DND-41 (cell line): ENCODE measurements around the gene FBXO42.

Experiments used
- ATAC-seq: fragments of 200-7000 bp; cut with Tn5 transposase; 3 replicates; pipeline ENCODE4 v1.9.1; 2021; ENCODE audit warnings: low read depth; ENCODE audit not compliant: insufficient read depth
- DNase-seq: peaks from one replicate; pipeline ENCODE4 v3.0.0-alpha.2; 2020
- H2AFZ ChIP-seq: 2 replicates; pipeline ENCODE4 v1.6.0; 2012; ENCODE audit warnings: low read depth, low read length
- H3K27ac ChIP-seq: 2 replicates; pipeline ENCODE4 v1.5.1; 2012; ENCODE audit warnings: low read length, inconsistent platforms
- H3K27me3 ChIP-seq: fragments of 200-600 bp; sonication (generic); 2 replicates; pipeline ENCODE4 v1.6.0; 2012; ENCODE audit warnings: low read length, mild to moderate bottlenecking, inconsistent platforms; ENCODE audit not compliant: insufficient read depth, poor library complexity
- H3K36me3 ChIP-seq: 2 replicates; pipeline ENCODE4 v1.5.1; 2012; ENCODE audit warnings: low read length, inconsistent platforms; ENCODE audit not compliant: insufficient read depth
- H3K4me1 ChIP-seq: 2 replicates; pipeline ENCODE4 v1.5.1; 2012; ENCODE audit warnings: mild to moderate bottlenecking, low read length; ENCODE audit not compliant: insufficient read depth
- H3K4me2 ChIP-seq: 2 replicates; pipeline ENCODE4 v1.6.0; 2012; ENCODE audit warnings: mild to moderate bottlenecking, moderate library complexity, low read length, inconsistent platforms; ENCODE audit not compliant: insufficient read depth
- H3K4me3 ChIP-seq, 2 experiments: fragments of 200-600 bp in 1 of 2; shearing (Covaris generic) in 1 of 2; 2 replicates each; pipeline ENCODE4 v1.5.1; 2012 to 2016; ENCODE audit warnings: inconsistent platforms in 2 of 2, low read length in 2 of 2, mild to moderate bottlenecking in 2 of 2, low read depth in 1 of 2, moderate library complexity in 1 of 2
- H3K79me2 ChIP-seq: 2 replicates; pipeline ENCODE4 v1.6.0; 2012; ENCODE audit warnings: low read length, inconsistent platforms; ENCODE audit not compliant: insufficient read depth
- H3K9ac ChIP-seq: 2 replicates; pipeline ENCODE4 v1.6.0; 2012; ENCODE audit warnings: low read depth, mild to moderate bottlenecking, inconsistent platforms, low read length, moderate library complexity
- H3K9me3 ChIP-seq: 2 replicates; pipeline ENCODE4 v1.5.1; 2012; ENCODE audit warnings: low read length, moderate library complexity, mild to moderate bottlenecking, inconsistent platforms; ENCODE audit not compliant: insufficient read depth, severe bottlenecking
- H4K20me1 ChIP-seq: 2 replicates; pipeline ENCODE4 v1.6.0; 2012; ENCODE audit warnings: low read length; ENCODE audit not compliant: insufficient read depth
- EZH2 ChIP-seq: IDR thresholded peaks from 3 replicates; pipeline ENCODE4 v1.6.1; 2012; ENCODE audit warnings: borderline replicate concordance, low read depth, mild to moderate bottlenecking, moderate library complexity, low read length, inconsistent platforms; ENCODE audit not compliant: severe bottlenecking
- TF ChIP-seq, protein P1 (sequence below): IDR thresholded peaks from 2 replicates; pipeline ENCODE4 v1.5.1; 2012; ENCODE audit warnings: borderline replicate concordance, low read length, moderate library complexity, mild to moderate bottlenecking; ENCODE audit not compliant: poor library complexity, severe bottlenecking; ENCODE audit errors: extremely low read depth

Gene FBXO42

DNA sequence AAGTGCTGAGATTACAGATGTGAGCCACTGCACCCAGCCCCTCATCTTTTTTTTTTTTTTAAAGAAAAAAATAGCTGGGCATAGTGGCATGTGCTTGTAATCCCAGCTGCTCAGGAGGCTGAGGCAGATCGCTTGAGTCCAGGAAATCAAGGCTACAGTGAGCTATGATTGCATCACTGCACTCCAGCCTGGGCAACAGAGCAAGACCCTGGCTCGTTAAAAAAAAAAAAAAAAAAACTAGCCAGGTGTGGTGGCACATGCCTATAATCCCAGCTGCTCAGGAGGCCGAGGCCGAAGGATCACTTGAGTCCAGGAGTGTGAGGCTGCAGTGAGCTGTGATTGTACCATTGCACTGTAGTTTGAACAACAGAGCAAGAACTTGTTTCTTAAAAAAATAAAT, 28.6 kb upstream of the FBXO42 start:
- H4K20me1 ChIP-seq: peaks cover 91% of the 10 kb centered on the region
- H3K27ac ChIP-seq: no peak overlapping the region

DNA sequence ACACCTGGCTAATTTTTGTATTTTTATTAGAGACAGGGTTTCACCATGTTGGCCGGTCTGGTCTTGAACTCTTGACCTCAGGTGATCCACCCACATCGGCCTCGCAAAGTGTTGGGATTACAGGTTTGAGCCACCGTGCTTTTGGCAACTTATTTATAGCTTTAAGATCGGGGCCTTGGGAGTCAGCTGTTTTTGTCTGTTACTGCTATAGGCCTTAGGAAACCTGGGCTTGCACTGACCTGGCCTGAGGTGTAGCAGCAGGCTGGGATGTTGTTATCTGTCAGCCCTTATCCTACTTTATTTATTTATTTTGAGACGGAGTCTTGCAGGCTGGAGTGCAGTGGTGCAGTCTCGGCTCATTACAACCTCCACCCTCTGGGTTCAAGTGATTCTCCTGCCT, 26.2 kb upstream of the FBXO42 start:
- H3K9ac ChIP-seq: no peak overlapping the region
- TF ChIP-seq, protein P1, sequence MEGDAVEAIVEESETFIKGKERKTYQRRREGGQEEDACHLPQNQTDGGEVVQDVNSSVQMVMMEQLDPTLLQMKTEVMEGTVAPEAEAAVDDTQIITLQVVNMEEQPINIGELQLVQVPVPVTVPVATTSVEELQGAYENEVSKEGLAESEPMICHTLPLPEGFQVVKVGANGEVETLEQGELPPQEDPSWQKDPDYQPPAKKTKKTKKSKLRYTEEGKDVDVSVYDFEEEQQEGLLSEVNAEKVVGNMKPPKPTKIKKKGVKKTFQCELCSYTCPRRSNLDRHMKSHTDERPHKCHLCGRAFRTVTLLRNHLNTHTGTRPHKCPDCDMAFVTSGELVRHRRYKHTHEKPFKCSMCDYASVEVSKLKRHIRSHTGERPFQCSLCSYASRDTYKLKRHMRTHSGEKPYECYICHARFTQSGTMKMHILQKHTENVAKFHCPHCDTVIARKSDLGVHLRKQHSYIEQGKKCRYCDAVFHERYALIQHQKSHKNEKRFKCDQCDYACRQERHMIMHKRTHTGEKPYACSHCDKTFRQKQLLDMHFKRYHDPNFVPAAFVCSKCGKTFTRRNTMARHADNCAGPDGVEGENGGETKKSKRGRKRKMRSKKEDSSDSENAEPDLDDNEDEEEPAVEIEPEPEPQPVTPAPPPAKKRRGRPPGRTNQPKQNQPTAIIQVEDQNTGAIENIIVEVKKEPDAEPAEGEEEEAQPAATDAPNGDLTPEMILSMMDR: no peak
- TF ChIP-seq EZH2: no peak
- no peak overlapping the region for H3K4me2 ChIP-seq
- no peak overlapping the region for H3K4me3 ChIP-seq
- DNase-seq (no peak), ATAC-seq (no peak)
- H3K79me2 ChIP-seq: peaks cover 100% of the 10 kb centered on the region
- 0 out of 2 replicates have a peak, but pooled peaks cover 2% of the 10 kb centered on the region for H3K4me1 ChIP-seq
- H3K36me3 ChIP-seq: peaks cover 9% of the 10 kb centered on the region; the same call in 1 of the 2 replicates
- H3K27me3 ChIP-seq: no peaks in the 10 kb centered on the region
- H3K27ac ChIP-seq: no peak overlapping the region
- H3K9me3 ChIP-seq: no peaks in the 10 kb centered on the region
- no peak overlapping the region for H2AFZ ChIP-seq
- peaks cover 93% of the 10 kb centered on the region for H4K20me1 ChIP-seq

More for the DNA sequence above, 28.6 kb upstream of the FBXO42 start:
- Histone ChIP-seq H3K9ac (no peak overlapping the region), H3K4me2 (no peak overlapping the region), H2AFZ (no peak overlapping the region), H3K4me3 (no peak overlapping the region), H3K79me2 (peaks cover 99% of the 10 kb centered on the region), H3K9me3 (no peaks in the 10 kb centered on the region), H3K36me3 (peaks cover 12% of the 10 kb centered on the region), H3K27me3 (no peaks in the 10 kb centered on the region), H3K4me1 (no peaks in the 10 kb centered on the region)
- ATAC-seq (no peak), DNase-seq (no peak)
- TF ChIP-seq, protein P1: no peak
- no peak for TF ChIP-seq EZH2

DNA sequence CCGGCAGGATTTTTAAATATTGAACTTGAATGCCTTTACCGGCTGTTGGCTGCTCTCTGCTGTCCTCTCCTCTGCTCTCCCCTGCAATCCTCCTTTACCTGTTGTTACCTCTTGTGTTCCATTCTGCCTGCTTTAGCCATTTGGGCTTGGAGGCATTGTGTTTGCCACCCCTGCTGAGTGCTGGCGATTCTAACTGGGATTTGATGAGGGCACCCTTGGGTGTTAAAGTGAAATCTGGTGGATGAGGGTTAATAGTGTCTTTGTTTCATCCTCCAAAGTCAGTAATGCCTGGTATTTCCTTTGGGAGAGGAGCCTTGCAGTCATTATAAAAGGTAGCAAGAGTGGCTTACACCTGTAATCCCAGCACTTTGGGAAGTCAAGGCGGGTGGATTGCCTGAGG, 24.7 kb upstream of the FBXO42 start:
- Histone ChIP-seq H3K27me3 (no peaks in the 10 kb centered on the region), H3K9ac (no peak overlapping the region), H4K20me1 (peaks cover 92% of the 10 kb centered on the region), H3K27ac (no peak overlapping the region; the same call in 1 of the 2 replicates), H3K9me3 (no peaks in the 10 kb centered on the region), H3K4me3 (no peak overlapping the region), H3K4me1 (0 out of 2 replicates have a peak, but pooled peaks cover 2% of the 10 kb centered on the region), H2AFZ (no peak overlapping the region), H3K79me2 (peaks cover 98% of the 10 kb centered on the region), H3K4me2 (no peak overlapping the region), H3K36me3 (peaks cover 14% of the 10 kb centered on the region)
- no peak for ATAC-seq
- TF ChIP-seq, protein P1: no peak
- DNase-seq: no peak
